Activated naive CD4-positive, alpha-beta T cell treated with anti-CD3 and anti-CD28 coated beads, Interleukin-2, amount 50 U/mL, for 72 hours (primary cell): ENCODE data around the gene ZBTB33. TPM values are rescaled to one million over a fixed set of nuclear protein-coding genes. Genes with fewer than 3 reads are reported as not detected.

Experiments used
- ATAC-seq, 2 donors: fragments of 150-1000 bp; cut with Tn5 transposase; 2 replicates each; pipeline ENCODE4 v1.10.0; 2021; ENCODE audit warnings: mild to moderate bottlenecking in 2 of 2, moderate library complexity in 2 of 2
- DNase-seq, 2 donors: peaks; one replicate each; pipeline ENCODE4 v3.0.0; 2021 to 2022; ENCODE audit warnings: low spot score in 2 of 2
- H3K27ac Mint-ChIP-seq, 2 donors: one replicate each; pipeline ENCODE4 v1.8.0; 2022; ENCODE audit warnings: mild to moderate bottlenecking in 2 of 2, mixed read lengths in 2 of 2
- H3K36me3 Mint-ChIP-seq, 2 donors: one replicate each; pipeline ENCODE4 v1.8.0; 2022; ENCODE audit warnings: mixed read lengths in 2 of 2
- H3K9me3 Mint-ChIP-seq, 2 donors: one replicate each; pipeline ENCODE4 v1.8.0; 2022; ENCODE audit warnings: mixed read lengths in 2 of 2
- total RNA-seq, 2 donors: library from RNA; stranded (reverse); gene quantifications; one replicate each; pipeline ENCODE4 v1.2.3, GENCODE V29; 2022

Gene ZBTB33
- total RNA-seq, 2 donors from 2014 or later, result 12.3 to 12.8 TPM

GRCh38 chrX:120287513-120288112 lies 37.0 kb downstream of the ZBTB33 start:
- DNase-seq (no peak), ATAC-seq (no peak)
- Mint-ChIP-seq H3K36me3 (peaks cover 0 to 5% of the 10 kb centered on the region in 2 donors), H3K27ac (no peak overlapping the region), H3K9me3 (peaks cover 0 to 5% of the 10 kb centered on the region in 2 donors)

- Mint-ChIP-seq H3K9me3 (peaks cover 0 to 2% of the 10 kb centered on the region in 2 donors), H3K27ac (no peak overlapping the region), H3K36me3 (no peaks in the 10 kb centered on the region)
- DNase-seq, result no peak
- ATAC-seq, result no peak
These were observed 39.5 kb downstream of the ZBTB33 start for GRCh38 chrX:120290107-120290506.

- no peak for ATAC-seq
- Mint-ChIP-seq H3K27ac (no peak overlapping the region), H3K36me3 (no peaks in the 10 kb centered on the region), H3K9me3 (no peaks in the 10 kb centered on the region)
- DNase-seq, result no peak
These were observed 40.6 kb downstream of the ZBTB33 start for GRCh38 chrX:120291211-120291610.

- H3K36me3 Mint-ChIP-seq, result no peaks in the 10 kb centered on the region
These were observed 42.4 kb downstream of the ZBTB33 start for GRCh38 chrX:120293015-120293414.

GRCh38 chrX:120294651-120295050 lies 44.0 kb downstream of the ZBTB33 start:
- H3K9me3 Mint-ChIP-seq, result no peaks in the 10 kb centered on the region
- H3K36me3 Mint-ChIP-seq, result no peaks in the 10 kb centered on the region
- no peak overlapping the region for H3K27ac Mint-ChIP-seq
- ATAC-seq (no peak), DNase-seq (no peak)

More at GRCh38 chrX:120293015-120293414, 42.4 kb downstream of the ZBTB33 start:
- DNase-seq (no peak), ATAC-seq (no peak)
- Mint-ChIP-seq H3K27ac (no peak overlapping the region), H3K9me3 (no peaks in the 10 kb centered on the region)

GRCh38 chrX:120297923-120298322 lies 47.3 kb downstream of the ZBTB33 start:
- Mint-ChIP-seq H3K36me3 (no peaks in the 10 kb centered on the region), H3K9me3 (no peaks in the 10 kb centered on the region), H3K27ac (no peak overlapping the region)
- ATAC-seq, result no peak
- no peak for DNase-seq

GRCh38 chrX:120299928-120300327 lies 49.3 kb downstream of the ZBTB33 start:
- H3K36me3 Mint-ChIP-seq, result no peaks in the 10 kb centered on the region
- H3K27ac Mint-ChIP-seq, result peak overlapping the region in 1 of 2 donors; percentile 29
- ATAC-seq, result no peak
- H3K9me3 Mint-ChIP-seq, result no peaks in the 10 kb centered on the region
- DNase-seq, result no peak

GRCh38 chrX:120301497-120301896 lies 50.9 kb downstream of the ZBTB33 start:
- DNase-seq (no peak), ATAC-seq (no peak)
- no peaks in the 10 kb centered on the region for H3K36me3 Mint-ChIP-seq
- H3K9me3 Mint-ChIP-seq, result no peaks in the 10 kb centered on the region
- no peak overlapping the region for H3K27ac Mint-ChIP-seq

GRCh38 chrX:120301960-120302359 lies 51.3 kb downstream of the ZBTB33 start:
- DNase-seq (no peak), ATAC-seq (no peak)
- Mint-ChIP-seq H3K27ac (no peak overlapping the region), H3K36me3 (no peaks in the 10 kb centered on the region), H3K9me3 (no peaks in the 10 kb centered on the region)

- no peak for DNase-seq
- Mint-ChIP-seq H3K36me3 (no peaks in the 10 kb centered on the region), H3K9me3 (no peaks in the 10 kb centered on the region), H3K27ac (peak overlapping the region in 1 of 2 donors; percentile 49)
- ATAC-seq, result peak in 1 of 2 donors; percentile 86
These were observed 51.8 kb downstream of the ZBTB33 start for GRCh38 chrX:120302434-120302833.

- ATAC-seq (no peak), DNase-seq (no peak)
- Mint-ChIP-seq H3K27ac (no peak overlapping the region), H3K9me3 (no peaks in the 10 kb centered on the region), H3K36me3 (peaks cover 0 to under 1% of the 10 kb centered on the region in 2 donors)
These were observed 53.6 kb downstream of the ZBTB33 start for GRCh38 chrX:120304256-120304655.

- ATAC-seq, result no peak
- DNase-seq, result no peak
- no peak overlapping the region for H3K27ac Mint-ChIP-seq
- H3K36me3 Mint-ChIP-seq, result peaks cover 0 to 7% of the 10 kb centered on the region in 2 donors
- H3K9me3 Mint-ChIP-seq, result no peaks in the 10 kb centered on the region
These were observed 55.0 kb downstream of the ZBTB33 start for GRCh38 chrX:120305531-120306141.

- H3K36me3 Mint-ChIP-seq, result peaks cover 0 to 7% of the 10 kb centered on the region in 2 donors
- DNase-seq (no peak), ATAC-seq (no peak)
- no peak overlapping the region for H3K27ac Mint-ChIP-seq
- no peaks in the 10 kb centered on the region for H3K9me3 Mint-ChIP-seq
These were observed 56.0 kb downstream of the ZBTB33 start for GRCh38 chrX:120306630-120307029.

Other genes starting within 250 kb of the ZBTB33 start
- not detected for gene RHOXF2B, start 173.1 kb upstream of the ZBTB33 start, total RNA-seq
- gene RHOXF1, start 134.9 kb upstream of the ZBTB33 start, total RNA-seq, result under 1 TPM in 1 of 2 donors, not detected in 1; 0.80 TPM
- gene RHOXF2, start 92.2 kb upstream of the ZBTB33 start, total RNA-seq, result 1 to 10 TPM in 1 of 2 donors, not detected in 1; 2.0 TPM
- gene TMEM255A, start 60.6 kb downstream of the ZBTB33 start, total RNA-seq, result not detected
- gene ATP1B4, start 111.3 kb downstream of the ZBTB33 start, total RNA-seq, result not detected
- gene LAMP2, start 218.5 kb downstream of the ZBTB33 start, total RNA-seq, result 10 to 100 TPM; 35.3 to 44.0 TPM